Lung (tissue), 12 donors: ENCODE data around the gene DISC1. TPM values are rescaled to one million over a fixed set of nuclear protein-coding genes. Genes with fewer than 3 reads are reported as not detected.

ENCODE experiments used
- ATAC-seq: fragments of 200-7000 bp; cut with Tn5 transposase; one replicate; pipeline ENCODE4 v1.9.1; 2020; ENCODE audit warnings: moderate number of reproducible peaks; ENCODE audit not compliant: insufficient read depth, low FRiP score
- DNase-seq, 3 donors: peaks; one replicate each; pipeline ENCODE4 v3.0.0-alpha.2; 2013 to 2017
- H3K27ac ChIP-seq, 2 donors: one replicate each; pipeline ENCODE4 v1.5.1; 2013; ENCODE audit warnings: mild to moderate bottlenecking in 2 of 2, moderate library complexity in 2 of 2, control low read depth in 1 of 2, inconsistent platforms in 1 of 2, low read depth in 1 of 2, low read length in 1 of 2
- H3K27me3 ChIP-seq, 3 donors: one replicate each; pipeline ENCODE4 v1.5.1; 2013; ENCODE audit warnings: low read length in 2 of 3; ENCODE audit not compliant: control insufficient read depth in 3 of 3, insufficient read depth in 3 of 3
- H3K36me3 ChIP-seq, 4 donors: one replicate each; pipeline ENCODE4 v1.5.1; 2013; ENCODE audit warnings: low read length in 4 of 4, mild to moderate bottlenecking in 1 of 4, moderate library complexity in 1 of 4; ENCODE audit not compliant: control insufficient read depth in 4 of 4, insufficient read depth in 4 of 4
- H3K4me1 ChIP-seq, 5 donors: one replicate each; pipeline ENCODE4 v1.5.1; 2013; ENCODE audit warnings: low read length in 5 of 5, mild to moderate bottlenecking in 2 of 5, moderate library complexity in 1 of 5; ENCODE audit not compliant: control insufficient read depth in 5 of 5, insufficient read depth in 5 of 5
- H3K4me3 ChIP-seq: one replicate; pipeline ENCODE4 v1.5.1; 2013; ENCODE audit warnings: mild to moderate bottlenecking, control low read depth, moderate library complexity
- H3K9ac ChIP-seq, 2 donors: one replicate each; pipeline ENCODE4 v1.5.1; 2013; ENCODE audit warnings: low read length in 2 of 2, control low read depth in 1 of 2; ENCODE audit not compliant: insufficient read depth in 1 of 2
- H3K9me3 ChIP-seq, 4 donors: one replicate each; pipeline ENCODE4 v1.5.1; 2013; ENCODE audit warnings: low read length in 3 of 4, mild to moderate bottlenecking in 1 of 4, moderate library complexity in 1 of 4; ENCODE audit not compliant: control insufficient read depth in 4 of 4, insufficient read depth in 3 of 4
- CTCF ChIP-seq: IDR thresholded peaks from 2 replicates; pipeline ENCODE4 v1.5.1; 2012; ENCODE audit warnings: mild to moderate bottlenecking; ENCODE audit errors: control extremely low read depth, extremely low read depth
- WGBS, 2 donors: extraction: QIAGEN DNeasy Blood & Tissue Kit; methylation state at CpG; one replicate each; pipeline ENCODE4 v1.1.7; 2013; 5-methylcytosine and 5-hydroxymethylcytosine counted together
- polyA plus RNA-seq, 2 donors: library from polyadenylated mRNA; stranded (reverse); fragments of 200-250 nt; gene quantifications; one replicate each; pipeline ENCODE4 v1.2.1, GENCODE V29; 2013
- total RNA-seq, 2 donors: library from RNA; depleted of rRNA in 1 of 2; stranded (reverse); fragments of >200 nt in 1 of 2; gene quantifications; one replicate each; pipeline ENCODE4 v1.2.1, GENCODE V29; 2014 to 2021
- donor health status: control.
- donor health status: control.
- donor health status: Bipolar disorder and iron deficiency.
- donor health status: healthy.
- donor health status: DM: yes; HTN: yes; CAD: no.

DISC1 gene
- total and polyA plus RNA-seq, 4 donors, result 0.98 to 32.9 (median 6.1) TPM

GRCh38 chr1:231630558-231631205, 4.1 kb downstream of the DISC1 start:
- Histone ChIP-seq H3K9me3 (peaks cover 0 to 3% (median 0%) of the 10 kb centered on the region in 4 donors), H3K36me3 (peaks cover 0 to 3% (median 0%) of the 10 kb centered on the region in 4 donors), H3K4me1 (peaks cover 0 to 14% (median 9%) of the 10 kb centered on the region in 5 donors), H3K9ac (no peak overlapping the region), H3K4me3 (no peak overlapping the region), H3K27me3 (no peaks in the 10 kb centered on the region), H3K27ac (no peak overlapping the region)
- 78 to 88% methylated on average over 10 of the region's 10 CpGs for WGBS, 2 donors
- ATAC-seq (no peak), DNase-seq (peak in 2 of 3 donors; percentile 51 to 62)
- TF ChIP-seq CTCF, result no peak

GRCh38 chr1:231631717-231632116, 5.1 kb downstream of the DISC1 start:
- no peak for ATAC-seq
- WGBS, 2 donors, result 95 to 96% methylated on average over 4 of the region's 4 CpGs

GRCh38 chr1:231632119-231632518, 5.5 kb downstream of the DISC1 start:
- WGBS, 2 donors, result 74 to 85% methylated on average over 3 of the region's 3 CpGs
- H3K4me1 ChIP-seq, result peaks cover 0 to 8% (median 3%) of the 10 kb centered on the region in 5 donors

More at GRCh38 chr1:231631717-231632116, 5.1 kb downstream of the DISC1 start:
- Histone ChIP-seq H3K4me1 (peaks cover 0 to 11% (median 3%) of the 10 kb centered on the region in 5 donors), H3K4me3 (no peak overlapping the region), H3K9me3 (peaks cover 0 to 3% (median 0%) of the 10 kb centered on the region in 4 donors), H3K9ac (no peak overlapping the region), H3K27ac (no peak overlapping the region), H3K36me3 (peaks cover 0 to 3% (median 0%) of the 10 kb centered on the region in 4 donors), H3K27me3 (no peaks in the 10 kb centered on the region)
- TF ChIP-seq CTCF, result no peak
- DNase-seq, result no peak

More at GRCh38 chr1:231632119-231632518, 5.5 kb downstream of the DISC1 start:
- Histone ChIP-seq H3K9ac (no peak overlapping the region), H3K27ac (no peak overlapping the region), H3K9me3 (peaks cover 0 to under 1% (median 0%) of the 10 kb centered on the region in 4 donors), H3K27me3 (no peaks in the 10 kb centered on the region), H3K36me3 (peaks cover 0 to 3% (median 0%) of the 10 kb centered on the region in 4 donors), H3K4me3 (no peak overlapping the region)
- no peak for TF ChIP-seq CTCF
- DNase-seq (no peak), ATAC-seq (no peak)
